HG03139 (cell line): Measurements from ENCODE around the gene ADGRG6.
"Not testable (repeated sequence)": the region's sequence is repeated elsewhere in the genome, so short reads cannot be mapped to it uniquely, and the experiment has no call there.

Experiments used
- ATAC-seq: cut with Tn5 transposase; IDR thresholded peaks from one replicate; pipeline ENCODE4 v1.9.1; 2021; ENCODE audit not compliant: unreplicated experiment

ADGRG6 gene

GRCh38 chr6:142443102-142443501 is 141.3 kb downstream of the ADGRG6 start:
- ATAC-seq = no peak

GRCh38 chr6:142443532-142443931 is 141.7 kb downstream of the ADGRG6 start:
- no peak for ATAC-seq

- ATAC-seq = no peak
Measured at GRCh38 chr6:142444376-142444775, 142.6 kb downstream of the ADGRG6 start.

GRCh38 chr6:142444881-142445301 is 143.1 kb downstream of the ADGRG6 start:
- no peak for ATAC-seq

- no peak for ATAC-seq
Measured at GRCh38 chr6:142446168-142446567, 144.4 kb downstream of the ADGRG6 start.

- ATAC-seq = no peak
Measured at GRCh38 chr6:142446576-142446975, 144.8 kb downstream of the ADGRG6 start.

- no peak for ATAC-seq
Measured at GRCh38 chr6:142448091-142448729, 146.4 kb downstream of the ADGRG6 start.

- not testable (repeated sequence) for ATAC-seq
Measured at GRCh38 chr6:142450856-142451255, 149.0 kb downstream of the ADGRG6 start.

GRCh38 chr6:142452993-142453392 is 151.2 kb downstream of the ADGRG6 start:
- no peak for ATAC-seq

GRCh38 chr6:142454196-142454595 is 152.4 kb downstream of the ADGRG6 start:
- not testable (repeated sequence) for ATAC-seq

GRCh38 chr6:142454848-142455247 is 153.0 kb downstream of the ADGRG6 start:
- not testable (repeated sequence) for ATAC-seq

GRCh38 chr6:142455957-142456589 is 154.3 kb downstream of the ADGRG6 start:
- no peak for ATAC-seq

- no peak for ATAC-seq
Measured at GRCh38 chr6:142457638-142458406, 156.0 kb downstream of the ADGRG6 start.

- no peak for ATAC-seq
Measured at GRCh38 chr6:142458836-142459235, 157.0 kb downstream of the ADGRG6 start.

- ATAC-seq = no peak
Measured at GRCh38 chr6:142459271-142459670, 157.5 kb downstream of the ADGRG6 start.

GRCh38 chr6:142462260-142462659 is 160.5 kb downstream of the ADGRG6 start:
- no peak for ATAC-seq

- no peak for ATAC-seq
Measured at GRCh38 chr6:142463988-142464387, 162.2 kb downstream of the ADGRG6 start.

- ATAC-seq = no peak
Measured at GRCh38 chr6:142469220-142469619, 167.4 kb downstream of the ADGRG6 start.

- no peak for ATAC-seq
Measured at GRCh38 chr6:142470421-142470820, 168.6 kb downstream of the ADGRG6 start.

- ATAC-seq = no peak
Measured at GRCh38 chr6:142474531-142475289, 172.9 kb downstream of the ADGRG6 start.

- no peak for ATAC-seq
Measured at GRCh38 chr6:142476452-142476851, 174.6 kb downstream of the ADGRG6 start.
